Activated T-helper 1 cell treated with Interleukin-2 at 50 U/mL for 16 hours (primary cell): ENCODE results near the gene IFNA16.
"Not testable (repeated sequence)": the region's sequence is repeated elsewhere in the genome, so short reads cannot be mapped to it uniquely, and the experiment has no call there.

Experiments
- DNase-seq: peaks from one replicate; pipeline ENCODE4 v3.0.0-alpha.2; 2020; ENCODE audit warnings: low read depth

Gene IFNA16

DNA sequence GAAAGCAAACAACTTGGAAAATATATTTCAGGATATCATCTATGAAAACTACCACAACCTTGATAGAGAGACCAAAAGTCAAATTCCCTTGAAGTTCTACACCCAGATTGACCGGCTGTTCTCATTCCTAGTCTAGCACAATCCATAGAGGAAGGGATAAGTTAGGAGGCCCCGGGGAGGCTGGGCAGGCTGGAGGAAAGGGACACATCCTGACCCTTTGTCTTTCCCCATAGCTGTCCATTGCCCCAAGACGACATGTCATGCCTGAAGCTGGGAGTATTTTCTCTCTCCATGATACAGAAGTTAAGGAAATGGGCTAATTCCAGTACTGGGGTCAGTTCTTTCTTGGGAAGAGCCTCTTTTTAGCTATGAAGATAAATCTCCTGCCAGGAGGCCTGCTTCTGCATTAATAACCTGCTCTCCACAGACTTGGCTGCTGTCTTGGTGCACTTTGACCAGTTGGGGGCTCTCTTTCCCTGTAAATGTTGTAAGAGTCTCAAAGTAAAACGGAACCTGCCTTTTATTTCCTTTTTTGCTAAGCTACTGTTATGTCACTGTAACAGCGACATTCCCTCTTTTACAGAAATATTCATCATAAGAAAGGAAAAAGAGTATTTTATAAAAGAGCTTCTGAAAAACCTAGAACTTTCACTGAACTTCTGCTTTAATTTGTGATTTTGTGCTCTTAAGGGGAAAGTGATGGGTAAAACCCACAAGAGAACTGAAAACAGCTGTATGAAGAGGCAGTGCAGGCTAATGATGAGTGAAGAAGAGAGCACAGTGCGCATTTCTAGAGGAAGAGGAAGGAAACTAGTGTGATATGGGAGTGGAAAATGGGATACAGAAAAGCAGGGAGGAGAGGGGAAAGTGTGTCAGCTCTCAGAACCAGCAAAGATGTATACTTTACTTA, 22.0 kb downstream of the IFNA16 start:
- DNase-seq = not testable (repeated sequence)

GRCh38 chr9:21187487-21187886, 29.6 kb downstream of the IFNA16 start, which contains the start of gene IFNA4:
IFNA4 (minus strand) TSS chr9:21187587; CDS start chr9:21187531, 56 bp downstream.
- not testable (repeated sequence) for DNase-seq

DNA sequence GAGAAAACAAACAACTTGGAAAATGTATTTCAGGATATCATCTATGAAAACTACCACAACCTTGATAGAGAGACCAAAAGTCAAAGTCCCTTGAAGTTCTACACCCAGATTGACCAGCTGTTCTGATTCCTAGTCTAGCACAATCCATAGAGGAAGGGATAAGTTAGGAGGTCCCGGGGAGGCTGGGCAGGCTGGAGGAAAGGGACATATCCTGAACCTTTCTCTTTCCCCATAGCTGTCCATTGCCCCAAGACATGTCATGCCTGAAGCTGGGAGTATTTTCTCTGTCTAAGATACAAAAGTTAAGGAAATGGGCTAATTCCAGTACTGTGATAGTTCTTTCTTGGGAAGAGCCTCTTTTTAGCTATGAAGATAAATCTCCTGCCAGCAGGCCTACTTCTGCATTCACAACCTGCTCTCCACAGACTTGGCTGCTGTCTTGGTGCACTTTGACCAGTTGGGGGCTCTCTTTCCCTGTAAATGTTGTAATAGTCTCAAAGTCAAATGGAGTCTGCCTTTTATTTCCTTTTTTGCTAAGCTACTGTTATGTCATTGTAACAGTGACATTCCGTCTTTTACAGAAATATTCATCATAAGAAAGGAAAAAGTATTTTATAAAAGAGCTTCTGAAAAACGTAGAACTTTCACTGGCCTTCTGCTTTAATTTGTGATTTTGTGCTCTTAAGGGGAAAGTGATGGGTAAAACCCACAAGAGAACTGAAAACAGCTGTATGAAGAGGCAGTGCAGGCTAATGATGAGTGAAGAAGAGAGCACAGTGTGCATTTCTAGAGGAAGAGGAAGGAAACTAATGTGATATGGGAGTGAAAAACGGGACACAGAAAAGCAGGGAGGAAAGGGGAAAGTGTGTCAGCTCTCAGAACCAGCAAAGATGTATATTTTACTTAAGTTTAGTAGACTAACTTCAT, 34.0 kb downstream of the IFNA16 start:
- DNase-seq = not testable (repeated sequence)

- DNase-seq = no peak
Observed at GRCh38 chr9:21174671-21175070, 42.4 kb downstream of the IFNA16 start.

GRCh38 chr9:21172156-21172555, 45.0 kb downstream of the IFNA16 start:
- no peak for DNase-seq

GRCh38 chr9:21171351-21171750, 45.8 kb downstream of the IFNA16 start:
- no peak for DNase-seq

GRCh38 chr9:21166560-21166959, 50.6 kb downstream of the IFNA16 start, which contains the start of gene IFNA21:
IFNA21 (minus strand) TSS chr9:21166660; CDS start chr9:21166612, 48 bp downstream.
- DNase-seq = not testable (repeated sequence)
